GM21528 (cell line): Measurements from ENCODE around the gene EHMT1.
"Not testable (repeated sequence)": the region's sequence is repeated elsewhere in the genome, so short reads cannot be mapped to it uniquely, and the experiment has no call there.

Source experiments
- ATAC-seq: cut with Tn5 transposase; IDR thresholded peaks from one replicate; pipeline ENCODE4 v1.9.1; 2021; ENCODE audit warnings: mild to moderate bottlenecking, moderate library complexity; ENCODE audit not compliant: unreplicated experiment, low FRiP score

Gene EHMT1

GRCh38 chr9:137797206-137798120, 178.7 kb downstream of the EHMT1 start:
- no peak for ATAC-seq

- ATAC-seq: no peak
Measured at GRCh38 chr9:137798142-137798541, 179.3 kb downstream of the EHMT1 start.

DNA sequence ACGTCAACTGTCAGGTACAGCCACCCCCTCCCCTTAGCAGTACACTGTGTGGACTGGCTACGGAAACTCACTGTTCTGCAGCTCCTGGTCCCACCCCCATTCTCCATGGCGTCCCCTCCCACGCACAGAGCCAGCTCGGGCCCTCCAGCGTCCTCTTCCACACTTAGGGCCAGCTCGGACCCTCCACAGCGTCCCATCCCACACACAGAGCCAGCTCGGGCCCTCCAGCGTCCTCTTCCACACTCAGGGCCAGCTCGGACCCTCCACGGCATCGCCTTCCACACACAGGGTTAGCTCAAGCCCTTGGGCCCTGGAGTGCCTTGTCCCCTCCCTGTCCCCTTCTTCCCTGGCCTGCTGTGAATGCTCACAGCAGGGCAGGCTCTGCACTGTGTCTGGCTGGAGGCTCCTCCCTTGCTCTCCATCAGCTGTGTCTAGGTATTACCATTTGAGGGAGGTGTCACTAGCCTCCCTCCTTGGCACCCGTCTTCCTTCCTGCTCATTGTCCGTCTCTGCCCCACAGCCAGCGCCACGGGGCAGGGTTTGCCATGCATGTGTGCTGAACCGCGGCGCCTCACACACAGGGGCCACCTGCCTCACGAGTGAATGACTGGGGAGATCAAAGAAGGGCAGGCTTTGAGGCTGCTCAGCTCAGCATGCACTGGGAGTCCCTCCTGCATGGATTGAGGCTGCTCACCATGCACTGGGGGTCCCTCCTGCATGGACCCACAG, 180.3 kb downstream of the EHMT1 start:
- no peak for ATAC-seq

DNA sequence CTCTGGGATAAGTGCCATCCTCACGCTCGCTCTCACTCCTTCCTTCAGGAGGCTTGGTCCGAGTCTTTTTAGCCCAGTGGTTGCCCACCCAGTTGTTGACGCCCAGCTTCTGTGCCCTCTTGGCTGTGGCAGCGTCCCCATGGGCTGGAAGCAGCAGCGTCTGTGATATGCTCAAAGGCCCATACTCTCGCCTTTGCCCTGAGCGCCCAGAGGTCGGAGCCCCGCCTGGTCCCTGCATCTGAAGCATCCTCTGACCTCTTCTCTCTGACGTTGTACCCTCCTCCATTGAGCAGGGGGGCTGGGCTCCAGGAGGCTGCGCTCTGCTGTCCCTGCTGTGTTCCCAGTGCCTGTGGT, 180.8 kb downstream of the EHMT1 start:
- no peak for ATAC-seq

GRCh38 chr9:137800196-137801022, 181.6 kb downstream of the EHMT1 start:
- no peak for ATAC-seq

DNA sequence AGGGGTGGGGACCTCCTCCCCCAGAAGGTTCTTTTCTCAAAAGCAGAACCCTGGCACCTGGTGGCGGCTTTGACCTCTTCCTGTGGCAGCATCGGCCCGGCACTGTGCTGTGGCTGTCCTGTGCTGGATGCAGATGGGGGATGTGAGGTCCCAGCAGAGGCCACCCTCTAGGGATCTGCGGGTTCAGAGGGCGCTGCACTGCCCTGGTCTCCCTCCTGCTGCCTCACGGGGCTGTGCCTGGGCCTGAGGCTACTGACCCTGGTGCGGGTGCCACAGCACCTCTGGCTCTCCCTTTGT, 182.2 kb downstream of the EHMT1 start:
- no peak for ATAC-seq

DNA sequence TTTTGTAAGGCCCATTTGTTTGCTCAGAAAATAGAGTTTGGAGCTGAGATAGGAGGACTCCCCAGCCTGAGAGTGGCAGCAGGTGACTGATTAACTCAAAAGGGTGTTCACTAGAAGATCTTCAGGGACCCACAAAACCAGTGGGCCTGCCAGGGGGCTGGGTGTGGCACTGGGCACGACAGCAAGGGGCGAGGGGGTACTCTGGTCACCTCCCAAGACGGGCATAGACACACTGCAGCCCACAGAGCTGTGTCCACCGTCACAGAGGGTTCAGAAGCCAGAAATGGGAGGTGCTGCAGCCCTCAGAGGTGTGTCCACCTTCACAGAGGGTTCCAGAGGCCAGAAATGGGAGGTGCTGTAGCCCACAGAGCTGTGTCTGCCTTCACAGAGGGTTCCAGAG, 183.2 kb downstream of the EHMT1 start:
- ATAC-seq: no peak

GRCh38 chr9:137802521-137803243, 183.9 kb downstream of the EHMT1 start:
- ATAC-seq: no peak

GRCh38 chr9:137804908-137805630, 186.3 kb downstream of the EHMT1 start:
- ATAC-seq: no peak

GRCh38 chr9:137807721-137808703, 189.2 kb downstream of the EHMT1 start:
- ATAC-seq: no peak

DNA sequence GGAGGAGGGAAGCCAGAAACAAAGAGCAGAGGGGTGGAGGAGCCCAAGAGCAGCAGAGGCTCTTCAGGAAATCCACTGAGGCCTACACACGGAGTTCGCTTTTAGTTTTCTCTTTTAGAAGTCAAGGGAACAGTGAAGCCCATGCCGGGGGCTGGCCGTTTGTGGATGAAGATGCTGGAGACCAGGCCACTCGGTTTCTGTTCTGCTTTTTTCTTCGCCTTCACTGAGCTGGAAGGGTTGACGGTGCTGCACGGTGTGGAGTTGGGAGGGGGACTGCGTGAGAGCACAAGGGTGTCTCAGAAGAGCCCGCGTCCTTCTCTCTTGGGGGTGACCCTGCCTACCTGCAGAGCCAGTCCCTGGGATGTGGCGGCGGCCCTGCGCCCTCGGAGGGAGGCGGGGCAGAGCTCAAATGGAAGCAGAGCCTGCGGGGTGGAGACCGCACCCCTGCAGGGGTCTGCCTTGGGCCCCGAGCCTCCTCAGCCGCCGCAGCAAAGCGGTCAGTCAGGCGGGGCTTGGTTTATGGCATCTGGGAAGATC, 190.3 kb downstream of the EHMT1 start:
- no peak for ATAC-seq

- ATAC-seq: not testable (repeated sequence)
Measured at GRCh38 chr9:137809726-137810450, 191.1 kb downstream of the EHMT1 start.

GRCh38 chr9:137811283-137811870, 192.6 kb downstream of the EHMT1 start:
- no peak for ATAC-seq

GRCh38 chr9:137812356-137813023, 193.7 kb downstream of the EHMT1 start:
- no peak for ATAC-seq

DNA sequence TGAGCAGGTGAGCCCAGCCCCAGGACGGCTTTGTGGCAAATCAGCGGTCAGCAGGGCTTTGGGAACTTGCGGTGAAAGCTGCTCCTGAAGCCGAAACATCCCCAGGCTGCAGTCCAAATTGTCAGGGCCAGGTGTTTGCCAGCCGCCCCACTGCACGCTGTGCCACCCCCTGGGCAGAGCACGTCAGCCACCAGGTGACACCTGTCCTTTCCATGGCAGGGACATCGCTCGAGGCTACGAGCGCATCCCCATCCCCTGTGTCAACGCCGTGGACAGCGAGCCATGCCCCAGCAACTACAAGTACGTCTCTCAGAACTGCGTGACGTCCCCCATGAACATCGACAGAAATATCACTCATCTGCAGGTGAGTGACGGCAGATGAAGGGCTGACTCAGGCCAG, 194.4 kb downstream of the EHMT1 start:
- ATAC-seq: no peak

- ATAC-seq: no peak
Measured at GRCh38 chr9:137813651-137814415, 195.0 kb downstream of the EHMT1 start.
